WI38 (cell line): Measurements from ENCODE around the gene ARHGAP24.

Experiments used
- H3K4me3 ChIP-seq: 2 replicates; pipeline ENCODE4 v1.5.1; 2011; ENCODE audit warnings: low read depth, mild to moderate bottlenecking, control low read depth, low read length
- TF ChIP-seq, protein P1 (sequence below): IDR thresholded peaks from 2 replicates; pipeline ENCODE4 v1.5.1; 2012; ENCODE audit warnings: low read depth, mild to moderate bottlenecking, control low read depth, low read length

ARHGAP24 gene

DNA sequence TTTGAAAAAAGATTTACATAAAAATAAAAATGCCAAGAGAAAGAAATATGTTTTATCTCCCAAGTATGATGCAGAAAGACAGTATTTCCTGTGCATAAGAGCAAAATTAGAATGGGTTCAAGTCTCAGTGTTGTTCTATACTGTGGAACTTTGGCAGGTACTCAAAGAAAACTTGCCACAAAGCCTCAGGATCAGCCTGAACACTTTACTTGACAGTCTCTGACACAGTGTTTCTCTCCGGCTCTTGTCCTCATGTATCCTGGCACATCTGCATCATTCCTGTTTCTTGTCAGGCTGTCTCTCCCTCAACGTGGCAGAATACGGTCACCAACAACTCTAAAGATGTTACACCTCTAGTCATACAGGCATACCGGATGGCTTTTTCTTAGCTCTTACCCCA lies 273.7 kb downstream of the ARHGAP24 start:
- H3K4me3 ChIP-seq: no peak overlapping the region

DNA sequence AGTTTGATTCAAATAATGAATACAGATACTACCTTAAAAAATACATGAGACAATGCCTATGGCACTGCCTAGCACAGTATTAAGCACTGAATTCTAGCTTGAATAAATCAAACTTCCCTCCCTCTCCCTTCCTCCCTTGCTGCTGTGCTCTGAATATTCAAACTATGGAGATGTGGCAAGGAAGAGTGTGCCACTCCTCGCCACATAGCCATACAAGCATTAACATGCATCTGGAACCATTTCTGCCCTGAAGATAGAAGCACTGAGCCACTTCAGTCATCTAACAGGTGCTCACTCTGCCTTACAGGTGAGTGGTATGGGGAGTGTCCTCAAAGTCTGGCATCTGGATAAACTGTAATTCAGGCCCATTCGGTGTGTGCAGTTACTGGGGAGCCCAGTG lies 276.9 kb downstream of the ARHGAP24 start:
- TF ChIP-seq, protein P1, sequence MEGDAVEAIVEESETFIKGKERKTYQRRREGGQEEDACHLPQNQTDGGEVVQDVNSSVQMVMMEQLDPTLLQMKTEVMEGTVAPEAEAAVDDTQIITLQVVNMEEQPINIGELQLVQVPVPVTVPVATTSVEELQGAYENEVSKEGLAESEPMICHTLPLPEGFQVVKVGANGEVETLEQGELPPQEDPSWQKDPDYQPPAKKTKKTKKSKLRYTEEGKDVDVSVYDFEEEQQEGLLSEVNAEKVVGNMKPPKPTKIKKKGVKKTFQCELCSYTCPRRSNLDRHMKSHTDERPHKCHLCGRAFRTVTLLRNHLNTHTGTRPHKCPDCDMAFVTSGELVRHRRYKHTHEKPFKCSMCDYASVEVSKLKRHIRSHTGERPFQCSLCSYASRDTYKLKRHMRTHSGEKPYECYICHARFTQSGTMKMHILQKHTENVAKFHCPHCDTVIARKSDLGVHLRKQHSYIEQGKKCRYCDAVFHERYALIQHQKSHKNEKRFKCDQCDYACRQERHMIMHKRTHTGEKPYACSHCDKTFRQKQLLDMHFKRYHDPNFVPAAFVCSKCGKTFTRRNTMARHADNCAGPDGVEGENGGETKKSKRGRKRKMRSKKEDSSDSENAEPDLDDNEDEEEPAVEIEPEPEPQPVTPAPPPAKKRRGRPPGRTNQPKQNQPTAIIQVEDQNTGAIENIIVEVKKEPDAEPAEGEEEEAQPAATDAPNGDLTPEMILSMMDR: no peak

More for the DNA sequence above, 273.7 kb downstream of the ARHGAP24 start:
- TF ChIP-seq, protein P1: no peak

DNA sequence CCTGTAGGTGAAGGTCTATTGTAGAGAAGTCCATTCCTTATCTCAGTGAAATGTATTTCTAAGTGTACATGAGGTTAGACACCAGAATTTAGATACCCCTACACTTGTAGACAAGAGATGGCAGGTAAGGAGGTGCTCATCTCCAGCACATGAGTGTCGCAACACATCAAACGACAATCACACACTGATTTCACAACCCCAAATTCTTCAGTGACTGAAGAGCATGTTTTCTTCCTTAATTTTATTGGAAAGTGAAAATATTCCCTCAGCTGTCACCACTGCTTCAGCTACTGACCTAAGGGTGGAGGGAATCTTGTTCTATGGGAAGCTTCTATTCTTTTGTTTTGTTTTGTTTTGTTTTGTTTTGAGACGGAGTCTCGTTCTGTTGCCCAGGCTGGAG lies 280.3 kb downstream of the ARHGAP24 start:
- TF ChIP-seq, protein P1: no peak
- no peak overlapping the region for H3K4me3 ChIP-seq

More for the DNA sequence above, 276.9 kb downstream of the ARHGAP24 start:
- no peak overlapping the region for H3K4me3 ChIP-seq

DNA sequence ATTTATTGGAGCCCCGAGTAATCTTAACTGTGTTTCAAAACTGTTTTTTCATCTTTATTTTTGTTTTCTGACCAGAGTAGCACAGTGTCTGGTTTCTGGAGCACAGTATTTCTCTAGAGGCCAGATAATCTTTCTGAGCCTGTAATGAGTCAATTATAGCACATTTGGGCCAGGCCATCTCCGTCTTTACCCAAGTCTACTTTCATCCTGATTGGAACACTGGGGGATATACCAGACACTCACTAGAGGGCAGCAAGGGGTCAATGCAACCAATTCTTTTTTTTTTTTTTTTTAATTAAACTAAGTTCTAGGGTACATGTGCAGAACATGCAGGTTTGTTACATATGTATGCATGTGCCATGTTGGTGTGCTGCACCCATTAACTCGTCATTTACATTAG lies 282.0 kb downstream of the ARHGAP24 start:
- no peak overlapping the region for H3K4me3 ChIP-seq
- TF ChIP-seq, protein P1: peak; percentile 54

DNA sequence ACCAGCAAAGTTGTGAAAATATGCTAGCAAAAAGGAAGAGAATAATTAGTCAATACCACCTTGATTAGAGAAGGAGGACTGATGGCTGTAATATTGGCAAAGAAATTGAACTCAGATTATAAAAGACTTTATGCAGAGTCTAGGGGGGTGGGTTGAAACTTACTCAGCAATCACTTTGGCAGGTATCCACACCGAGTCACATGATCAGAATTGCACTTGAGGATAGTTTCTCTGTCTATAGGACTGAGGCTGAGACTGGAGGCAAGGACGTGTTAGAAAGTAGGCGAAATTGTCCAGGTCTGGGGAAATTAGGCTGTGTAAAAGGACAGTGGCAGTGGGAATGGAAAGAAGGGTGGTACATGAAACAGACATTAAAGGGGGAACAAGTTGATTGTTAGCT lies 284.4 kb downstream of the ARHGAP24 start:
- H3K4me3 ChIP-seq: no peak overlapping the region
- TF ChIP-seq, protein P1: no peak

DNA sequence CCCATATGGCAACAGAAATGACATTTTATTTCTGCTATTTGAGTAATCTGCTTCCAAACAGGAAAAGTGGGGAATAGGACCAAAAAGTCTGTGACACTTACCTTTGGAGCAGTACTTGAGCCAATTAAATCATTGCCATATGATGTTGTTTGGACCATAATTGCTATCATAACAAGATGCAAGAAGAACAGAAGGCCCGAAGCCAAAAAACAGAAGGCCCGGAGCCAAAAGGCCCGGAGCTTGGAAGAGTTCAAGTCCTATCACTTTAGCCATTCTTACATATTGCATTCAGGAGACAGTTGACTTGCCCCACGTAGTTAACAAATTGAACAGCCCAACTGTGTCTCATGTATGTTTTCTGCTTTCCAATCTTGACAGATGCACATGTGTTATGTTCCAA lies 285.6 kb downstream of the ARHGAP24 start:
- TF ChIP-seq, protein P1: no peak
- no peak overlapping the region for H3K4me3 ChIP-seq

DNA sequence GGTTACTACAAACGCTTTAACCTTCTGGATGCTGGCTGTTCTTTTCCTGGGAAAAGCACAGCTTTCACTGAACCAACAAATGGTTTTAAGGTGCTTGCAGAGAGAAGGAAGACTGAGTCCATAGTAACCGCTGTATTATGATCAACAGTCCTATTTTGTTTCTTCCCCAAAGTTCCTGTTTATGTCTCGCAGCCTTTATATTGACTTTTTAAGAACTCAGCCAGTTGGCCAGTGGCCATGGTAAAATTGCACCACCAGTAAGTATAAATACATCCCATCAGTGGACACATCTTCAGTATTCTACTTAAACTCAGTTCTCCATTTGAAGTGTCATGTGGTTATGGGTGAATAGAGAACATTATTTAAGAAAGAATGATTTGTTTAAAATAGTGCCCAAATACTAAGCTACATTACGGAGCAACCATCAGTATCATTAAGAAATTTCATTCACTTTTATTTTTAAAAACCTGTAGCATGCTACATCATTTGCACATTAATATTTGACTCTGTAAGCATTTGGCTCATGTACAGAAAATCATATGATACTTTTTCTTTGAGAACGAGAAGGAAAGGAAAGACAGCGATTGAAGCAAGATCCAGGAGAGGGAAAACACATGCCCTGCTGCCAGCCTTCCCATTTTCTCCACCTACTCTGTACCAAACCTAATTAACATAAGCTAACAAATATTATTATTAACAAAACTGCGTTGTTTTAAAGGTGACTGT lies 287.0 kb downstream of the ARHGAP24 start:
- TF ChIP-seq, protein P1: no peak
- no peak overlapping the region for H3K4me3 ChIP-seq
